Testis (tissue), 2 donors: Measurements from ENCODE around the gene PRDM8.

Experiments used
- CTCF ChIP-seq, 3 experiments: fragments of 450-650 bp in 2 of 3; fragments of 200-600 bp in 1 of 3; sonication (generic) in 1 of 3; IDR thresholded peaks; one replicate each; pipeline ENCODE4 v1.5.1; 2016 to 2019; ENCODE audit warnings: antibody characterized with exemption in 3 of 3, mild to moderate bottlenecking in 2 of 3, moderate library complexity in 1 of 3
- POLR2A ChIP-seq: fragments of 450-650 bp; IDR thresholded peaks from one replicate; pipeline ENCODE4 v1.6.1; 2017; ENCODE audit warnings: antibody characterized with exemption, mild to moderate bottlenecking, moderate library complexity

GRCh38 chr4:80207172-80207583 is 9.9 kb downstream of the PRDM8 start:
- TF ChIP-seq CTCF (IDR thresholded peaks at IDR 0.05): no peak
- TF ChIP-seq POLR2A: no peak
